Liver (tissue), 9 donors: ENCODE measurements around the gene GALNT6. TPM values are rescaled to one million over a fixed set of nuclear protein-coding genes. Genes with fewer than 3 reads are reported as not detected.

Experiments
- DNase-seq: peaks from one replicate; pipeline ENCODE4 v3.0.0-alpha.2; 2017; ENCODE audit warnings: low spot score
- H3K27ac ChIP-seq, 2 donors: one replicate each; pipeline ENCODE4 v1.7.0; 2013; ENCODE audit warnings: inconsistent platforms in 2 of 2, low read length in 2 of 2, control low read depth in 1 of 2, low read depth in 1 of 2, mild to moderate bottlenecking in 1 of 2
- H3K27me3 ChIP-seq, 4 donors: one replicate each; pipeline versions ENCODE4 v1.6.1 to v1.7.0; 2013; ENCODE audit warnings: low read length in 3 of 4, inconsistent platforms in 1 of 4, mild to moderate bottlenecking in 1 of 4, moderate library complexity in 1 of 4; ENCODE audit not compliant: control insufficient read depth in 4 of 4, insufficient read depth in 4 of 4
- H3K36me3 ChIP-seq, 4 donors: one replicate each; pipeline versions ENCODE4 v1.6.1 to v1.7.0; 2013; ENCODE audit warnings: low read length in 3 of 4, mild to moderate bottlenecking in 3 of 4, low read depth in 1 of 4, moderate library complexity in 1 of 4; ENCODE audit not compliant: control insufficient read depth in 4 of 4, insufficient read depth in 3 of 4
- H3K4me1 ChIP-seq, 4 donors: one replicate each; pipeline versions ENCODE4 v1.6.1 to v1.7.0; 2013; ENCODE audit warnings: low read length in 3 of 4, mild to moderate bottlenecking in 3 of 4, moderate library complexity in 1 of 4; ENCODE audit not compliant: control insufficient read depth in 4 of 4, insufficient read depth in 4 of 4
- H3K4me3 ChIP-seq, 3 donors: one replicate each; pipeline versions ENCODE4 v1.6.1 to v1.7.0; 2013; ENCODE audit warnings: low read length in 3 of 3, control low read depth in 1 of 3, low read depth in 1 of 3, mild to moderate bottlenecking in 1 of 3
- H3K9ac ChIP-seq, 2 donors: one replicate each; pipeline ENCODE4 v1.7.0; 2013; ENCODE audit warnings: low read length in 2 of 2, mild to moderate bottlenecking in 2 of 2, moderate library complexity in 2 of 2, control low read depth in 1 of 2, low read depth in 1 of 2
- H3K9me3 ChIP-seq, 4 donors: one replicate each; pipeline versions ENCODE4 v1.6.1 to v1.7.0; 2013; ENCODE audit warnings: low read length in 3 of 4; ENCODE audit not compliant: control insufficient read depth in 4 of 4
- ATF3 ChIP-seq: IDR thresholded peaks from 2 replicates; pipeline ENCODE4 v1.6.1; 2016; ENCODE audit warnings: antibody characterized with exemption
- EGR1 ChIP-seq, 2 donors: IDR thresholded peaks; 2 replicates each; pipeline ENCODE4 v1.6.1; 2016 to 2018; ENCODE audit warnings: antibody characterized with exemption in 2 of 2, low read depth in 2 of 2
- FOXA1 ChIP-seq: IDR thresholded peaks from 2 replicates; pipeline ENCODE4 v1.6.1; 2016; ENCODE audit warnings: antibody characterized with exemption
- FOXA2 ChIP-seq: IDR thresholded peaks from 2 replicates; pipeline ENCODE4 v1.6.1; 2016; ENCODE audit warnings: antibody characterized with exemption
- GABPA ChIP-seq, 2 donors: IDR thresholded peaks in 1 of 2; conservative IDR thresholded peaks in 1 of 2; 2 replicates each; pipeline ENCODE4 v1.6.1; 2016; ENCODE audit warnings: antibody characterized with exemption in 2 of 2, mild to moderate bottlenecking in 1 of 2, moderate library complexity in 1 of 2
- HNF4A ChIP-seq, 2 donors: conservative IDR thresholded peaks; 2 replicates each; pipeline ENCODE4 v1.6.1; 2016; ENCODE audit warnings: antibody characterized with exemption in 2 of 2, mild to moderate bottlenecking in 2 of 2
- HNF4G ChIP-seq: IDR thresholded peaks from 2 replicates; pipeline ENCODE4 v1.6.1; 2016; ENCODE audit warnings: antibody characterized with exemption
- JUND ChIP-seq, 2 donors: IDR thresholded peaks; 2 replicates each; pipeline ENCODE4 v1.6.1; 2016; ENCODE audit warnings: antibody characterized with exemption in 2 of 2
- MAX ChIP-seq: IDR thresholded peaks from 2 replicates; pipeline ENCODE4 v1.6.1; 2016; ENCODE audit warnings: antibody characterized with exemption
- RAD21 ChIP-seq, 2 donors: IDR thresholded peaks; 2 replicates each; pipeline ENCODE4 v1.6.1; 2016; ENCODE audit warnings: antibody characterized with exemption in 2 of 2, mild to moderate bottlenecking in 2 of 2
- REST ChIP-seq: IDR thresholded peaks from 2 replicates; pipeline ENCODE4 v1.6.1; 2016; ENCODE audit warnings: antibody characterized with exemption, mild to moderate bottlenecking
- RXRA ChIP-seq, 2 donors: IDR thresholded peaks; 2 replicates each; pipeline ENCODE4 v1.6.1; 2017 to 2018; ENCODE audit warnings: antibody characterized with exemption in 2 of 2, mild to moderate bottlenecking in 1 of 2
- SP1 ChIP-seq: IDR thresholded peaks from 2 replicates; pipeline ENCODE4 v1.6.1; 2018; ENCODE audit warnings: antibody characterized with exemption, mild to moderate bottlenecking
- TAF1 ChIP-seq: conservative IDR thresholded peaks from 2 replicates; pipeline ENCODE4 v1.6.1; 2016; ENCODE audit warnings: antibody characterized with exemption, mild to moderate bottlenecking
- YY1 ChIP-seq: IDR thresholded peaks from 2 replicates; pipeline ENCODE4 v1.6.1; 2016; ENCODE audit warnings: antibody characterized with exemption, mild to moderate bottlenecking
- ZBTB33 ChIP-seq: IDR thresholded peaks from 2 replicates; pipeline ENCODE4 v1.6.1; 2016; ENCODE audit warnings: antibody characterized with exemption
- WGBS: extraction: QIAGEN DNeasy Blood & Tissue Kit; methylation state at CpG from one replicate; pipeline ENCODE4 v1.1.7; 2013; 5-methylcytosine and 5-hydroxymethylcytosine counted together
- polyA plus RNA-seq, 2 donors: library from polyadenylated mRNA; stranded (reverse) in 1 of 2; unstranded in 1 of 2; fragments of 200-250 nt in 1 of 2; fragments of >200 nt in 1 of 2; fragmentation: Nextera tagmentation in 1 of 2; extraction: Ambion mirVana in 1 of 2; gene quantifications; one replicate each; pipeline versions ENCODE4 v1.2.1 to v1.2.3, GENCODE V29; 2013 to 2015
- total RNA-seq, 2 donors: library from RNA; depleted of rRNA; stranded (reverse); fragments of >200 nt; gene quantifications; one replicate each; pipeline ENCODE4 v1.2.3, GENCODE V29; 2014
- donor health status: healthy.
- donor health status: healthy.
- donor health status: healthy.
- donor health status: healthy.
- donor health status: healthy.

GALNT6 gene
- total and polyA plus RNA-seq, 4 donors: 0.40 to 24.1 (median 1.2) TPM

- Histone ChIP-seq H3K27ac (no peak overlapping the region), H3K4me3 (no peak overlapping the region), H3K36me3 (no peaks in the 10 kb centered on the region), H3K9ac (no peak overlapping the region), H3K4me1 (peaks cover 0 to 11% (median 4%) of the 10 kb centered on the region in 4 donors), H3K27me3 (no peaks in the 10 kb centered on the region), H3K9me3 (no peaks in the 10 kb centered on the region)
- 89% methylated on average over 4 of the region's 4 CpGs for WGBS
- DNase-seq: no peak
- no peak for TF ChIP-seq SP1
- TF ChIP-seq MAX: no peak
- TF ChIP-seq RXRA (IDR thresholded peaks at IDR 0.05): no peak
- no peak for TF ChIP-seq TAF1
- no peak for TF ChIP-seq JUND (IDR thresholded peaks at IDR 0.05)
- no peak for TF ChIP-seq ATF3
- TF ChIP-seq YY1: no peak
- TF ChIP-seq EGR1 (IDR thresholded peaks at IDR 0.05; ENCODE audit: low read depth in 2 of 2): no peak
- TF ChIP-seq REST: no peak
- no peak for TF ChIP-seq FOXA2
- no peak for TF ChIP-seq RAD21 (IDR thresholded peaks at IDR 0.05)
- TF ChIP-seq GABPA (IDR thresholded peaks at IDR 0.05 in 1 of 2, conservative IDR thresholded peaks at IDR 0.05 in 1 of 2): no peak
- TF ChIP-seq FOXA1: no peak
Observed at GRCh38 chr12:51369581-51369980, 21.6 kb downstream of the GALNT6 start.

- 71% methylated on average over 17 of the region's 17 CpGs for WGBS
Observed at GRCh38 chr12:51368640-51369517, 22.3 kb downstream of the GALNT6 start.

GRCh38 chr12:51365276-51365675 lies 25.9 kb downstream of the GALNT6 start:
- Histone ChIP-seq H3K4me1 (no peaks in the 10 kb centered on the region), H3K27me3 (no peaks in the 10 kb centered on the region), H3K9ac (no peak overlapping the region), H3K4me3 (no peak overlapping the region), H3K27ac (no peak overlapping the region), H3K36me3 (no peaks in the 10 kb centered on the region), H3K9me3 (no peaks in the 10 kb centered on the region)
- WGBS: 96% methylated on average over 10 of the region's 10 CpGs
- TF ChIP-seq JUND (IDR thresholded peaks at IDR 0.05) (no peak), ZBTB33 (no peak), EGR1 (IDR thresholded peaks at IDR 0.05; ENCODE audit: low read depth in 2 of 2) (no peak), RXRA (IDR thresholded peaks at IDR 0.05) (no peak), GABPA (IDR thresholded peaks at IDR 0.05 in 1 of 2, conservative IDR thresholded peaks at IDR 0.05 in 1 of 2) (no peak), FOXA2 (no peak), HNF4A (conservative IDR thresholded peaks at IDR 0.05) (no peak), RAD21 (IDR thresholded peaks at IDR 0.05) (no peak), FOXA1 (no peak), YY1 (no peak), HNF4G (no peak)
- no peak for DNase-seq

More at GRCh38 chr12:51368640-51369517, 22.3 kb downstream of the GALNT6 start:
- no peaks in the 10 kb centered on the region for H3K9me3 ChIP-seq
- H3K27me3 ChIP-seq: no peaks in the 10 kb centered on the region
- DNase-seq: peak; percentile 44
- H3K36me3 ChIP-seq: no peaks in the 10 kb centered on the region
- H3K9ac ChIP-seq: no peak overlapping the region
- H3K27ac ChIP-seq: no peak overlapping the region
- no peak for TF ChIP-seq HNF4A (conservative IDR thresholded peaks at IDR 0.05)
- peaks cover 0 to 11% (median 4%) of the 10 kb centered on the region in 4 donors for H3K4me1 ChIP-seq
- H3K4me3 ChIP-seq: no peak overlapping the region
